Vagina (tissue), 2 donors: ENCODE measurements around the gene IREB2. TPM values are rescaled to one million over a fixed set of nuclear protein-coding genes. Genes with fewer than 3 reads are reported as not detected.
"Not testable (repeated sequence)": the region's sequence is repeated elsewhere in the genome, so short reads cannot be mapped to it uniquely, and the experiment has no call there.

Source experiments
- DNase-seq, 2 donors: peaks; one replicate each; pipeline ENCODE4 v3.0.0-alpha.2; 2017; ENCODE audit errors: extremely low spot score in 2 of 2
- H3K27ac ChIP-seq: fragments of 200-600 bp; sonication (generic); one replicate; pipeline ENCODE4 v1.5.1; 2019
- H3K27me3 ChIP-seq: fragments of 200-600 bp; sonication (generic); one replicate; pipeline ENCODE4 v1.5.1; 2019
- H3K36me3 ChIP-seq, 2 donors: fragments of 200-600 bp; sonication (generic); one replicate each; pipeline ENCODE4 v1.5.1; 2017 to 2019
- H3K4me1 ChIP-seq: fragments of 200-600 bp; sonication (generic); one replicate; pipeline ENCODE4 v1.5.1; 2019
- H3K4me3 ChIP-seq, 2 donors: fragments of 200-600 bp; sonication (generic); 1 replicate in 1 of 2; 2 replicates in 1 of 2; pipeline ENCODE4 v1.5.1; 2016 to 2019
- H3K9me3 ChIP-seq: fragments of 200-600 bp; sonication (generic); one replicate; pipeline ENCODE4 v1.5.1; 2019
- POLR2A ChIP-seq, 2 donors: fragments of 450-650 bp; IDR thresholded peaks; one replicate each; pipeline ENCODE4 v1.6.1; 2017; ENCODE audit warnings: antibody characterized with exemption in 2 of 2, mild to moderate bottlenecking in 2 of 2, moderate library complexity in 2 of 2
- POLR2AphosphoS5 ChIP-seq, 2 donors: sonication (generic); formaldehyde crosslinking; IDR thresholded peaks; one replicate each; pipeline ENCODE4 v1.9.0; 2017; ENCODE audit warnings: antibody characterized with exemption in 2 of 2, mild to moderate bottlenecking in 2 of 2, low read depth in 1 of 2; ENCODE audit not compliant: insufficient read depth in 1 of 2
- intact Hi-C: fragments of 100-400 bp; cut with DNase I; formaldehyde crosslinking; loops from one replicate; pipeline ENCODE4 v1.15.1; 2023
- total RNA-seq: library from RNA; depleted of rRNA; stranded (reverse); fragments of >200 nt; gene quantifications from one replicate; pipeline ENCODE4 v1.2.3, GENCODE V29; 2016
- TF ChIP-seq, protein P1 (sequence below), 3 experiments: fragments of 450-650 bp in 2 of 3; fragments of 200-600 bp in 1 of 3; sonication (generic) in 1 of 3; IDR thresholded peaks; one replicate each; pipeline ENCODE4 v1.5.1; 2017 to 2019; ENCODE audit warnings: antibody characterized with exemption in 3 of 3, mild to moderate bottlenecking in 2 of 3, moderate library complexity in 2 of 3

IREB2 gene
- total RNA-seq, 1 donor from 2014 or later = 40.8 TPM

DNA sequence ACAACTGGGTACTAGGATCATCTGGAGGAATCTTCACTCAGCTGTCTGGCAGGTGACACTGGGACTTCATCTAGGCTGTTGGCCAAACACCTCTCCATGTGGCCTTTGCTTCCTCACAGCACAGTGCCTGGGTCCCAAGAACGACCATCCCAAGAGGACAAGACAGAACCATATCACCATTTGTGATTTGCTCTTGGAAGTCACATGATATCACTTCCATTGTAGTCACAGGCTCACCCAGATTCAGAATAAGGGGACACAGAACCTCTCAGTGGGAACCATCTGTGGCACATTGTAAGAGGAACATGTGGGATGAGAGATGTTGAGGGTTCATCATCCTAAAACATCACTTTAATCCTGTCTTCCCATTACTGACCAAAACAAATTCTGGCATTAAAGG lies 100.3 kb downstream of the IREB2 start:
- H3K4me3 ChIP-seq = no peak overlapping the region
- H3K9me3 ChIP-seq = no peaks in the 10 kb centered on the region
- H3K4me1 ChIP-seq = peaks cover 26% of the 10 kb centered on the region
- no peaks in the 10 kb centered on the region for H3K27me3 ChIP-seq
- intact Hi-C loops = no loop called here
- H3K27ac ChIP-seq = peak overlapping the region; percentile 21
- TF ChIP-seq, protein P1, sequence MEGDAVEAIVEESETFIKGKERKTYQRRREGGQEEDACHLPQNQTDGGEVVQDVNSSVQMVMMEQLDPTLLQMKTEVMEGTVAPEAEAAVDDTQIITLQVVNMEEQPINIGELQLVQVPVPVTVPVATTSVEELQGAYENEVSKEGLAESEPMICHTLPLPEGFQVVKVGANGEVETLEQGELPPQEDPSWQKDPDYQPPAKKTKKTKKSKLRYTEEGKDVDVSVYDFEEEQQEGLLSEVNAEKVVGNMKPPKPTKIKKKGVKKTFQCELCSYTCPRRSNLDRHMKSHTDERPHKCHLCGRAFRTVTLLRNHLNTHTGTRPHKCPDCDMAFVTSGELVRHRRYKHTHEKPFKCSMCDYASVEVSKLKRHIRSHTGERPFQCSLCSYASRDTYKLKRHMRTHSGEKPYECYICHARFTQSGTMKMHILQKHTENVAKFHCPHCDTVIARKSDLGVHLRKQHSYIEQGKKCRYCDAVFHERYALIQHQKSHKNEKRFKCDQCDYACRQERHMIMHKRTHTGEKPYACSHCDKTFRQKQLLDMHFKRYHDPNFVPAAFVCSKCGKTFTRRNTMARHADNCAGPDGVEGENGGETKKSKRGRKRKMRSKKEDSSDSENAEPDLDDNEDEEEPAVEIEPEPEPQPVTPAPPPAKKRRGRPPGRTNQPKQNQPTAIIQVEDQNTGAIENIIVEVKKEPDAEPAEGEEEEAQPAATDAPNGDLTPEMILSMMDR (IDR thresholded peaks at IDR 0.05) = no peak
- H3K36me3 ChIP-seq = peaks cover 0 to 5% of the 10 kb centered on the region in 2 donors
- DNase-seq = no peak

DNA sequence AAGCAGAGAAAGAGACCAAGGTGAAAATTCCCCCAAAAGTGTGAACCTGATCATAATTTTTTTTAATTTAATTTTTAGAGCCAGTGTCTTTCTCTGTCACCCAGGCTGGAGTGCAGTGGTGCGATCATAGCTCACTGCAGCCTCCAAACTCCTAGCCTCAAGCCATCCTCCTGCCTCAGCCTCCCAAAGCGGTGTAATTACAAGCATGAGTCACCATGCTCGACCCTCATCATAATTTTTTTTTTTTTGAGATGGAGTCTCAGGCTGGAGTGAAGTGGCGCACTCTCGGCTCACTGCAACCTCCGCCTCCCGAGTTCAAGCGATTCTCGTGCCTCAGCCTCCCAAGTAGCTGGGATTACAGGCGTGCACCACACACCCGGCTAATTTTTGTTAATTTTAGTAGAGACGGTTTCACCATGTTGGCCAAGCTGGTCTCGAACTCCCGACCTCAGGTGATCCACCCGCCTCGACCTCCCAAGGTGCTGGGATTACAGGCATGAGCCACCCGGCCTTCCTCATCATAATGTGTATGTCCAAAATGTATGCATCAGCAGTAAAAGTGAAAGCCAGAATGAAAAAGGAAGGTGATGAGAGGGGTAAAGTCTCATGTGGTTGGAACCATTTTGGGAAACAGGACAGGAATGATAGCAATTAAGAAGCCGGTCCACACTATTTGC lies 101.6 kb downstream of the IREB2 start:
- not testable (repeated sequence) for DNase-seq
- Histone ChIP-seq H3K27ac (peak overlapping the region; percentile 92), H3K4me3 (peak overlapping the region; percentile 59 to 77)

DNA sequence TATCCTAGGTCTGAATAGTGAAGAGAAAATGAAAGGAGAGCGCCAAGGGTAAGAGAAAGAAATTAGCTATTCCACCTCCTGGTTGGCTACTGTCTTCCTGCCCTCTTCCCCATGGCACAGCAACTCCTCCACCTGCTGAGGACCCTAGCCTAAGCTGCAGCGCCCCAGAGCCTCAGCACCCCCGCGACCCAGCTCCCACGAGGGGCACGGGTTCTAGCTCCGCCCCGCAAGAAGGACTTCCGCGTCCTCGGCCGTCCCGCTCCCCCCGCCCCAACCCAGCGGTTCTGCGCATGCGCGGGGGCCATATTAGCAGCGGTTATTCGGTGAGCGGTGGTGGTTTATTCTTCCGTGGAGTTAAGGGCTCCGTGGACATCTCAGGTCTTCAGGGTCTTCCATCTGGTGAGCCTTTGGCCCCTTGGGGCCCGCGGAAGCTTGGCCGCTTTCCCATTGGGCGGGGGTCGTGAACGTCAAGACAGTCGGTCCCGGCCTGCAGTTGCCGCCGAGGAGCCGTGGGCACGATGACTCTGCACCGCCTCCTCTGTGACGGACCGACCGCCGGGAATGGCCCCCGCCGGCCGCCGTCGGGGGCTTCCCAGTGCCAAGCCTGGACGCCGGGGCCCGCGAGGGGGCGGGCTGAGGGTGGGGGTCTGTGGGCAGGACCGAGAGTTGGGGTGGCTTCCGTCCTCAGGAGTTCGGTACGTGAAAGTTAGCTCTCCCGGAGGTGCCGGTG lies 102.3 kb downstream of the IREB2 start, which contains the start of gene PSMA4:
Gene PSMA4, plus strand, starts transcription at position 304 of the 730 bp plus-strand sequence. CDS start 1,484 bp downstream, outside the sequence.
- peak; percentile 93 to 98 for DNase-seq
- peak within 1 kb of the TSS; percentile 92 for H3K27ac ChIP-seq
- H3K4me3 ChIP-seq = peak within 1 kb of the TSS; percentile 59 to 77
- peaks cover 26% of the 10 kb centered on the region for H3K4me1 ChIP-seq
- intact Hi-C loops = no loop called here
- no peaks in the 10 kb centered on the region for H3K27me3 ChIP-seq
- no peaks in the 10 kb centered on the region for H3K9me3 ChIP-seq
- peaks cover 0 to 16% of the 10 kb centered on the region in 2 donors for H3K36me3 ChIP-seq
- TF ChIP-seq POLR2AphosphoS5 (IDR thresholded peaks at IDR 0.05; ENCODE audit: insufficient read depth in 1 of 2, low read depth in 1 of 2) (peak; percentile 91 to 97), POLR2A (IDR thresholded peaks at IDR 0.05) (peak in 1 of 2 donors; percentile 87)
- TF ChIP-seq, protein P1 (IDR thresholded peaks at IDR 0.05) = peak in 1 of 3 experiments; percentile 21

More for the DNA sequence above, 101.6 kb downstream of the IREB2 start:
- H3K36me3 ChIP-seq, H3K9me3 ChIP-seq, H3K27me3 ChIP-seq, intact Hi-C loops: not testable (repeated sequence)
- H3K4me1 ChIP-seq = peaks cover 26% of the 10 kb centered on the region

DNA sequence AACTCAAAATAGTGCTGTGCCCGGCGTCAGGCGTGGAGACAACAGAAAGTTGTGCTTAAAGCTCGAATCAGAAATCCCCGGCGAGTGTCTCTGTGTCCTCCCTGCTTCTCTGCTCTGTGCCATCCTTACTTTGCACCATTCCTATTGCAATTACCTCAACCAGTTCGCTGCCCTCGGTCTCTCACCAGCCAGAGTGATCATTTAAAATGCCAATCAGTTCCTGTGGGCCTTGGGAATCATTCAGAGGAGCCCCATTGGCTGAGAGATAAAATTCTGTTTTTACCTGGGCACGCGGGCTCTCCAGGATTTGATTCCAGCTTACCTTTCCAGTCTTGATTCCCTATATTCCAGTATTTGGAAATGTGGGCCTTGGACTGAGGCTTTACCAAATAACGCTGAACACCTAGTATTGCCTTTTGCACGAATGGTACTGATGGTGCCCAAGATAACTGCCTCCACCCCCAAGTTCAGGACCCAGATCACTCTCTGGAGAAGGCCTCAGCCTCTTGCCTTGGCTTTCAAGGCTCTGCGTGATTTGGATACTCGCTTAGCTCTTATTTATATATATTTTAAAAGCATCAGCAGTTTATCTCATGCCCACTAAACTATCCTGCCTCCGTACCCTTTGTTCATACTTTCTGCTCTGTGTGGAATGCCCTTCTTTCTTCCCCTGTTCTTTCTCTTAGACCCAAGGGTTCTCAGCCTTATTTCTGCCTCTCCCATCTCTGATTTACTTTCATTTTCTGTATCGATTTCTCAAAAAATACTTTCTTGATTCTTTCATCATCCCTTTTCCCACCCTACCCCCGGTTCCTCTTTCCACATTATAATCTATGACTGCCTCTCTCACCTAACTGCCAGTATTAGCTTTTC lies 103.1 kb downstream of the IREB2 start:
- Histone ChIP-seq H3K9me3 (no peaks in the 10 kb centered on the region), H3K27ac (peak overlapping the region; percentile 92), H3K4me1 (peaks cover 26% of the 10 kb centered on the region), H3K27me3 (no peaks in the 10 kb centered on the region), H3K36me3 (peaks cover 0 to 24% of the 10 kb centered on the region in 2 donors), H3K4me3 (peak overlapping the region; percentile 59 to 77)
- no peak for DNase-seq
- intact Hi-C loops = no loop called here
- no peak for TF ChIP-seq POLR2A (IDR thresholded peaks at IDR 0.05)
- TF ChIP-seq, protein P1 (IDR thresholded peaks at IDR 0.05) = no peak
- TF ChIP-seq POLR2AphosphoS5 (IDR thresholded peaks at IDR 0.05; ENCODE audit: insufficient read depth in 1 of 2, low read depth in 1 of 2) = no peak

DNA sequence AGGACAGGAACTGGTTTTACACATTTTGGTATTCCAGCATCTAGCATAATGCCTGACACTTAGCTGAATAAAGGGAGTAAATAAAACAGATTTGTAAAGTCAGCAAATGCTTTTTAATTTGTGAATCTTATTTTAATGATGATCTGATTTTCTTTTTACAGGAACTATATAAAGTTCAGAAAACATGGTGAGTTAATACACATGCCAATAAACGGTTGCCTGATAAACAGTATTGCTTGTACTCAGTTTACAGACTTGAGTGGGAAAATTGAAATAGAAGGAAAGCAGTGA lies 103.7 kb downstream of the IREB2 start:
- Histone ChIP-seq H3K27ac (peak overlapping the region; percentile 92), H3K36me3 (peaks cover 0 to 30% of the 10 kb centered on the region in 2 donors), H3K9me3 (no peaks in the 10 kb centered on the region), H3K4me1 (peaks cover 26% of the 10 kb centered on the region), H3K4me3 (peak overlapping the region; percentile 59 to 77), H3K27me3 (no peaks in the 10 kb centered on the region)
- DNase-seq = no peak
- TF ChIP-seq, protein P1 (IDR thresholded peaks at IDR 0.05) = no peak
- no peak for TF ChIP-seq POLR2A (IDR thresholded peaks at IDR 0.05)
- TF ChIP-seq POLR2AphosphoS5 (IDR thresholded peaks at IDR 0.05; ENCODE audit: insufficient read depth in 1 of 2, low read depth in 1 of 2) = no peak
- intact Hi-C loops = no loop called here
